ENCODE data around the gene IFNAR1. TPM values are rescaled to one million over a fixed set of nuclear protein-coding genes. Genes with fewer than 3 reads are reported as not detected.
A peak's percentile ranks its signal among the peaks of the same experiment; 100 is the strongest.
"Not testable (repeated sequence)": the region's sequence is repeated elsewhere in the genome, so short reads cannot be mapped to it uniquely, and the experiment has no call there.

IFNAR1 gene
- total RNA-seq, 1 donor from 2014 or later: 34.8 TPM

- peak overlapping the region; percentile 76 for H3K27ac Mint-ChIP-seq (ENCODE audit: unreplicated experiment)
Measured at GRCh38 chr21:33360881-33361602, 36.3 kb downstream of the IFNAR1 start.

GRCh38 chr21:33362044-33362555, 37.3 kb downstream of the IFNAR1 start:
- H3K4me3 Mint-ChIP-seq (ENCODE audit: unreplicated experiment): no peak overlapping the region
- H3K9me3 Mint-ChIP-seq (ENCODE audit: unreplicated experiment): peaks cover 2% of the 10 kb centered on the region
- H3K27ac Mint-ChIP-seq (ENCODE audit: unreplicated experiment): peak overlapping the region; percentile 38
- H3K4me1 Mint-ChIP-seq (ENCODE audit: unreplicated experiment): peaks cover 16% of the 10 kb centered on the region
- TF ChIP-seq CTCF (IDR thresholded peaks at IDR 0.05; ENCODE audit: unreplicated experiment): no peak
- H3K27me3 Mint-ChIP-seq (ENCODE audit: unreplicated experiment): no peaks in the 10 kb centered on the region
- H3K36me3 Mint-ChIP-seq (ENCODE audit: low read depth, unreplicated experiment): peaks cover 6% of the 10 kb centered on the region
- no peak for DNase-seq (ENCODE audit: low spot score)

More at GRCh38 chr21:33360881-33361602, 36.3 kb downstream of the IFNAR1 start:
- Mint-ChIP-seq H3K36me3 (ENCODE audit: low read depth, unreplicated experiment) (peaks cover 12% of the 10 kb centered on the region), H3K4me3 (ENCODE audit: unreplicated experiment) (peak overlapping the region; percentile 52), H3K27me3 (ENCODE audit: unreplicated experiment) (no peaks in the 10 kb centered on the region), H3K9me3 (ENCODE audit: unreplicated experiment) (no peaks in the 10 kb centered on the region), H3K4me1 (ENCODE audit: unreplicated experiment) (peaks cover 16% of the 10 kb centered on the region)
- TF ChIP-seq CTCF (IDR thresholded peaks at IDR 0.05; ENCODE audit: unreplicated experiment): peak; percentile 91
- peak; percentile 82 for DNase-seq (ENCODE audit: low spot score)

GRCh38 chr21:33363911-33364609, 39.3 kb downstream of the IFNAR1 start:
- peaks cover 17% of the 10 kb centered on the region for H3K36me3 Mint-ChIP-seq (ENCODE audit: low read depth, unreplicated experiment)
- peaks cover 16% of the 10 kb centered on the region for H3K4me1 Mint-ChIP-seq (ENCODE audit: unreplicated experiment)
- H3K27ac Mint-ChIP-seq (ENCODE audit: unreplicated experiment); H3K27me3 Mint-ChIP-seq (ENCODE audit: unreplicated experiment); H3K4me3 Mint-ChIP-seq (ENCODE audit: unreplicated experiment); DNase-seq (ENCODE audit: low spot score): not testable (repeated sequence)
- H3K9me3 Mint-ChIP-seq (ENCODE audit: unreplicated experiment): peaks cover 17% of the 10 kb centered on the region

- TF ChIP-seq CTCF (IDR thresholded peaks at IDR 0.05; ENCODE audit: unreplicated experiment): no peak
- Mint-ChIP-seq H3K27me3 (ENCODE audit: unreplicated experiment) (peaks cover 2% of the 10 kb centered on the region), H3K9me3 (ENCODE audit: unreplicated experiment) (peaks cover 17% of the 10 kb centered on the region), H3K27ac (ENCODE audit: unreplicated experiment) (no peak overlapping the region), H3K4me3 (ENCODE audit: unreplicated experiment) (no peak overlapping the region), H3K4me1 (ENCODE audit: unreplicated experiment) (peaks cover 16% of the 10 kb centered on the region), H3K36me3 (ENCODE audit: low read depth, unreplicated experiment) (peaks cover 17% of the 10 kb centered on the region)
- DNase-seq (ENCODE audit: low spot score): no peak
Measured at GRCh38 chr21:33364830-33365229, 40.1 kb downstream of the IFNAR1 start.

- DNase-seq (ENCODE audit: low spot score): no peak
- no peak for TF ChIP-seq CTCF (IDR thresholded peaks at IDR 0.05; ENCODE audit: unreplicated experiment)
- Mint-ChIP-seq H3K27me3 (ENCODE audit: unreplicated experiment) (peaks cover 2% of the 10 kb centered on the region), H3K36me3 (ENCODE audit: low read depth, unreplicated experiment) (peaks cover 24% of the 10 kb centered on the region), H3K9me3 (ENCODE audit: unreplicated experiment) (peaks cover 17% of the 10 kb centered on the region), H3K4me1 (ENCODE audit: unreplicated experiment) (peaks cover 4% of the 10 kb centered on the region), H3K27ac (ENCODE audit: unreplicated experiment) (peak overlapping the region; percentile 0), H3K4me3 (ENCODE audit: unreplicated experiment) (peak overlapping the region; percentile 57)
Measured at GRCh38 chr21:33367309-33367973, 42.7 kb downstream of the IFNAR1 start.
